Measurements from ENCODE around the gene SMCO1.
"Not testable (repeated sequence)": the region's sequence is repeated elsewhere in the genome, so short reads cannot be mapped to it uniquely, and the experiment has no call there.

SMCO1 gene

DNA sequence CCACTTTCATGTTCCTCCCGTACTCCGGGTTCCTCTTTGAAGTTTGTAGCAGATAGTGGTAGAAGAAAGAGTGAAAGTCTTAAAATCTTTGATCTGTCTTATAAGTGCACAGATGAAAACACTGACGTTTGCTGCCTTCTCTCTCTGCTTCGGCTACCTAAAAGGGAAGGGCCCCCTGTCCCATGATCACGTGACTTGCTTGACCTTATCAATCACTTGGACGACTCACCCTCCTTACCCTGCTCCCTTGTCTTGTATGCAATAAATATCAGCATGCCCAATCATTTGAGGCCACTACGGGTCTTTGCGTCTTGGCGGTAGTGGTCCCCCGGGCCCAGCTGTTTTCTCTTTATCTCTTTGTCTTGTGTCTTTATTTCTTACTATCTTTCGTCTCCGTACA, 6.1 kb upstream of the SMCO1 start:
- not testable (repeated sequence) for DNase-seq (ENCODE audit: low read depth)

DNA sequence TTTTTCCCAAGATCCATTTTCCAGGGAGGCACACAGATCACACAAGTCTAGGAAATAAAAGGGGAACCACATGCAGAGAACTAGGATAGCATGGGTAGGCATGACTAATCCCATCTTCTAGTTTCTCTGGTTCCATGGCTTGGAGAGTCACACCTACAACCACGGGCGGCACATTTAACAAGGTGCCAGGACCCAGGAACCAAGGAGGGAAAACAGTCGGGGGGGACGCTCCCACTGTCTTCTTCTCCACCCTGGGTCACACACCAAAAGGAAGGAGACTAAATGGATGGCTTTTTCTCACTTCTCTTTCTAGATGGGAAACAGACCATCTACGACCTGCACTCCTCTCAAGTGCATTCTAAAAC, 4.6 kb upstream of the SMCO1 start:
- no peak for DNase-seq (ENCODE audit: low read depth)

DNA sequence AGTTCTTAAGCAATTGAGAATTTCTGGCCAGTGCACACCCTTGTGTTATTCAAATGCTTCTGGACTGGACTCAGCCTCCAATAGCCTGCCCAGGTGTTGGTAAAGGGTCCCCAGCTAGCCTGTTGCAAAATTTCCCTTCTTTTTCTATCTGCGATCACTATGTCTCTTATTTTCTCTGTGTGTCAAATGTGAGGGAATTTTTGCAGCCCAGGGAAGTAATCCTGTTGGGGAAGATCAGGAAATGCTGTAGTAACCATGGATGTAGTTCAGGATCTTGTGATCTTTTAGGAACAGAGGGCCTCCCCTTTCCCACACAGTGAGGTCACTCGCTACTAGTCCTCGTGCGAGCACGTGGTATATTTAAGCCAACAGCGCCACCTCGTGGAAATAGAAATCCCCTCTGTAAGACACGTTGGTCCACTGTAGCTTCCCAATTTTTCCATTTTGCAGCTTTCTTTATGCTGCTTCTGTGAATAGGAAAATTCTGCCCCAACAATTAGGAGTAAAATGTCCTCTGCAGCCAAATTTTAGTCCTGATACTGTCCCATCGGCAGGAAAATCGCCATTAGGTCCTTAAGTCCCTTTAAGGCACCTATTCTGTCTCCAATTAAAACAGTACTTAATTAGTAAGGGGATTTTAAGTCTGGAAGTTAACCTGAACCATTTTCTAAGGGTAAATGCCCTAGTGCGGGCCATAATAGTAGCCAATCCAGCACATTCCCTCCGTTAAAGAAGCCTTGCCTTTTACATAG, 4.0 kb upstream of the SMCO1 start:
- DNase-seq (ENCODE audit: low read depth) = no peak

DNA sequence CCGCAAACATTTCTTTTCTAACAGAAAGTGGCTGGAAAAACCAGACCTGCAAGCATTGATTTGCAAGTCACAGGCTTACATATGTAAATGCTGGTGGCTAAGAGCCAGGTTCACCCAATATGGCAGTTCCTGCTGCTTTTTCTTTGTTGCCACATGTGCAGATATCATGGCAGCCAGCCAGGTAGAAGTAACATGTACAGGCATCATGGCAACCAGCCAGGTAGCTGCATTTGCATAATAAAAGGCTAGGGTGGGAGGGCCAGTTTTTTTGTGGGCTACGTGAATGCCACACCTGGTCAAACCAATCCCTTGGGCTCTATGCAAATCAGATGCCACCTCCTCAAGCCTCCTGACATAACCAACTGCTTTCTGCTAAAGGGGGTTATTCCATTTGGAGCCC, 2.8 kb upstream of the SMCO1 start:
- DNase-seq (ENCODE audit: low read depth) = no peak

DNA sequence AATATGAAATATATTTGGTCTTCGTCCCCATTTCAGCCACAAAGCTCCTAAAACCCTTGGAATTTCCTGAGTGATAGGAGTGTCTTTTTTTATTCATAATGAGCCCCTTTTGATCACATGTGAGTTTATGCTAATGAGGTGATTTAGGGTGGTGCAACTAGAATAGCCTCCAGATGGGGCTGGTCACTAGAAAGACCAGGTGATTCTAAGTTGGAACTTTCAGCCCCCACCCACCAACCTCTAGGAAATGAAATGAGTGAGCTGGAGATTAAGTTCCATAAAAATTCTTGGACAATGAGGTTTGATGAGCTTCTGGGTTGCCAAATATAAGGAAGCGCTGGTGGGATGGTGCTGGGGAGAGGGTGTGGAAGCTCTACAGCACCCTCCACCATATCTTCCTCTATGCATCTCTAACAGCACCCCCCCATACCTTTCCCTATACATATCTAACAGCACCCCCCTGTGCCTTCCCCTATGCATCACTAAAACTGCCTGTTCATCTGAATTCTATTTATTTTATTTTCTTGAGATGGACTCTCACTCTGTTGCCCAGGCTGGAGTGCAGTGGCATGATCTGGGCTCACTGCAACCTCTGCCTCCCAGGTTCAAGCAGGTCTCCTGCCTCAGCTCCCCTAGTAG, 2.1 kb upstream of the SMCO1 start:
- DNase-seq (ENCODE audit: low read depth) = no peak

DNA sequence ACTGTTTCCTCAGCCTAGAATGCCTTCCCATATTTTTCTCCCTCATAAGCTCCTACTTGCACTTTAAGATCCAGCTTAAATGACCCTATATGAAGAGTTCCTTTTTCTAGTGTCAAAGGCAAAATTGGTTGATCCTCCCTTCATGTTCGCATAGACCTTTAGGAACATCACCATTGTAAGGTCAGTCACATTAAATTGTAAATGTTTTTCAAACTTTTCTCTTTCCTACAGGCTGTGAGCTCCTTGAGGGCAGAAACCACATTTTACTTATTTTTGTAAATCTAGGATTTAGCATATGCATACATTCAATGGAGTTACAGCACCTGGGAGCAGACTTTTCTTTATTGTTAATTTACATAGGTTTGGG, 813 bp downstream of the SMCO1 start:
- no peak for DNase-seq (ENCODE audit: low read depth)

DNA sequence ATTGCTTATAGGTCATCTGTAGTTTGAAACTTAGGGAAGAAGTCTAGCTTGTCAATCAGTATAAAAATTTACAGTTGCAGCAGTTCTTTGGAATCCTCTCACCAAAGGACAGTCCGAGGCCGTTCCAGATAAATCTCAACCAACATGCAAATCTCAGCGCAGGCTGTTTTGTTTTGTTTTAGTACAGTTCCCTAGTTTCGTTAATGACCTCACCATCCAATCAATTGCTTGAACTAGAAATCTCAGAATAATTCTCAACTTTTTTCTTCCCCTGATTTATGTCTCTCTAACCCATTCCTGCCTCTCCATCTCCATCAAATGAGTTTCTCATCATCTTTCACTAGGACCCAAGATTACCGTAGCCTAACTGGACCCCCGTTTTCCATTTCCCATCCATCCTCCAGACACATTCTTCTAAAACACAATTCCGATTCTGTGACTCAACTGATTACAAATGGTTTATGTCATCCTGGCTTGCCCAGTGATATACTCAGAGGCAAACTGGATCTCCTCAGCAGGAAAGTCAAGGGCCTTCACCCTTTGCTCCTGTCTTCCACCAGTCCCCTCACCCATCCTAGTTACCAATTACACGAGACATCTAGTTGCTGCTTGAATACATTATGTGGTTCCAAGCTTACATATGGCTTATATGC, 1.3 kb downstream of the SMCO1 start:
- no peak for DNase-seq (ENCODE audit: low read depth)

DNA sequence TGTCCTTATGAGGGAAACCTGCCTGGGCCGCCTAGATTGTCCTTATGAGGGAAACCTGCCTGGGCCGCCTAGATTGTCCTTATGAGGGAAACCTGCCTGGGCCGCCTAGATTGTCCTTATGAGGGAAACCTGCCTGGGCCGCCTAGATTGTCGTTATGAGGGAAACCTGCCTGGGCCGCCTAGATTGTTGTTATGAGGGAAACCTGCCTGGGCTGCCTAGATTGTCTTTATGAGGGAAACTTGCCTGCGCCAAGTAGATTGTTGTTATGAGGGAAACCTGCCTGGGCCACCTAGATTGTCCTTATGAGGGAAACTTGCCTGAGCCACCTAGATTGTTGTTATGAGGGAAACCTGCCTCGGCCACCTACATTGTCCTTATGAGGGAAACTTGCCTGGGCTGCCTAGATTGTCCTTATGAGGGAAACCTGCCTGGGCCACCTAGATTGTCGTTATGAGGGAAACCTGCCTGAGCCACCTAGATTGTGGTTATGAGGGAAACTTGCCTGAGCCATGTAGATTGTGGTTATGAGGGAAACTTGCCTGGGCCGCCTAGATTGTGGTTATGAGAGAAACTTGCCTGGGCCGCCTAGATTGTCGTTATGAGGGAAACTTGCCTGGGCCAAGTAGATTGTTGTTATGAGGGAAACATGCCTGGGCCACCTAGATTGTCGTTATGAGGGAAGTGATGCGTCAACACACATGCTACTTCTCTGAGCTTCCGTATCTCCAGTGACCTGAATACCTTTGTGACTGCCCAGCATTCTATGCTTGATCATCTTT, 3.3 kb downstream of the SMCO1 start:
- DNase-seq (ENCODE audit: low read depth) = not testable (repeated sequence)

DNA sequence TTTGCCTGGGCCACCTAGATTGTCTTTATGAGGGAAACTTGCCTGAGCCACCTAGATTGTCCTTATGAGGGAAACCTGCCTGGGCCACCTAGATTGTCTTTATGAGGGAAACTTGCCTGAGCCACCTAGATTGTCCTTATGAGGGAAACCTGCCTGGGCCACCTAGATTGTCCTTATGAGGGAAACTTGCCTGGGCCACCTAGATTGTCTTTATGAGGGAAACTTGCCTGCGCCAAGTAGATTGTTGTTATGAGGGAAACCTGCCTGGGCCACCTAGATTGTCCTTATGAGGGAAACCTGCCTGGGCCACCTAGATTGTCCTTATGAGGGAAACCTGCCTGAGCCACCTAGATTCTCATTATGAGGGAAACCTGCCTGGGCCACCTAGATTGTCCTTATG, 4.0 kb downstream of the SMCO1 start:
- not testable (repeated sequence) for DNase-seq (ENCODE audit: low read depth)

DNA sequence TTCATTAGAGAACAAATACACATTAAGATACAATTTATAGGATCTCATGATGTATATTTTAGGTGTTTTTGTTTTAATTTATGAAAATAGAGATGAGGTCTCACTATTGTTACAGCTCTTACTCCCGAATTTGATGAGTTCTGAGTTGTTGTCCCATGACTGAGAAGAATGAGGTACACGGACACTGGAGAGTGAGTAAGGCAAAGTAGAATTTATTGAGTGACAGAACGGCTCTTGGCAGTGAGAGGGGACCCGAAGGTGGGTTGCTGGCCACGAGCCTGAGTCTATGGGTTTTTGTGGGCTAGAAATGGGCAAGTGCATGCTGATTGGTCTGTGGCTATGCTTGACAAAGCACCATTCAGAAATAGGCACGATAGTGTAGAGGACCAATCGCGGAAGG, 8.5 kb downstream of the SMCO1 start:
- no peak for DNase-seq (ENCODE audit: low read depth)

DNA sequence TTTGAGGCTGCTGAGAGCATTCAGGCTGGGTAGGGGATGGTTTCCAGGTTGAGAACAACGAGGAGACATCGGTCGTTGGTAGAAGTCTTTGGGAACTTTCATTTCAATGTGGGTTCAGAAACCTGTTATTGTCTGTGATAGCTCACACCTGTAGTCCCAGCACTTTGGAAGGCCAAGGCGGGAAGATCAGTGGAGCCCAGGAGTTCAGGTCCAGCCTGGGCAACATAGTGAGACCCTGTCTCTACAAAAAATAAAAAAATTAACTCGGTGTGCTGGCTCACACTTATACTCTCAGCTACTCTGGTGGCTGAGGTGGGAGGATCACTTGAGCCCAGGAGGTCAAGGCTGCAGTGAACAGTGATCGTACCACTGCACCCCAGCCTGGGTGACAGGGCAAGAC, 10.6 kb downstream of the SMCO1 start:
- DNase-seq (ENCODE audit: low read depth) = no peak

DNA sequence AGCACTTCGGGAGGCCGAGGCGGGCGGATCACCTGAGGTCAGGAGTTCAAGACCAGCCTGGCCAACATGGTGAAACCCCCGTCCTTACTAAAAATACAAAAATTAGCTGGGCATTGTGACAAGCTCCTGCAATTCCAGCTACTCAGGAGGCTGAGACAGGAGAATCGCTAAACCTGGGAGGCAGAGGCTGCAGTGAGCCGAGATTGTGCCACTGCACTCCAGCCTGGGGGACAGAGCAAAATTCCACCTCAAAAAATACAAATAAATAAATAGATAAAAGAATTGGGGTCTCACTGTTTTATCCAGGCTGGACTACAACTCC, 11.1 kb downstream of the SMCO1 start:
- not testable (repeated sequence) for DNase-seq (ENCODE audit: low read depth)

DNA sequence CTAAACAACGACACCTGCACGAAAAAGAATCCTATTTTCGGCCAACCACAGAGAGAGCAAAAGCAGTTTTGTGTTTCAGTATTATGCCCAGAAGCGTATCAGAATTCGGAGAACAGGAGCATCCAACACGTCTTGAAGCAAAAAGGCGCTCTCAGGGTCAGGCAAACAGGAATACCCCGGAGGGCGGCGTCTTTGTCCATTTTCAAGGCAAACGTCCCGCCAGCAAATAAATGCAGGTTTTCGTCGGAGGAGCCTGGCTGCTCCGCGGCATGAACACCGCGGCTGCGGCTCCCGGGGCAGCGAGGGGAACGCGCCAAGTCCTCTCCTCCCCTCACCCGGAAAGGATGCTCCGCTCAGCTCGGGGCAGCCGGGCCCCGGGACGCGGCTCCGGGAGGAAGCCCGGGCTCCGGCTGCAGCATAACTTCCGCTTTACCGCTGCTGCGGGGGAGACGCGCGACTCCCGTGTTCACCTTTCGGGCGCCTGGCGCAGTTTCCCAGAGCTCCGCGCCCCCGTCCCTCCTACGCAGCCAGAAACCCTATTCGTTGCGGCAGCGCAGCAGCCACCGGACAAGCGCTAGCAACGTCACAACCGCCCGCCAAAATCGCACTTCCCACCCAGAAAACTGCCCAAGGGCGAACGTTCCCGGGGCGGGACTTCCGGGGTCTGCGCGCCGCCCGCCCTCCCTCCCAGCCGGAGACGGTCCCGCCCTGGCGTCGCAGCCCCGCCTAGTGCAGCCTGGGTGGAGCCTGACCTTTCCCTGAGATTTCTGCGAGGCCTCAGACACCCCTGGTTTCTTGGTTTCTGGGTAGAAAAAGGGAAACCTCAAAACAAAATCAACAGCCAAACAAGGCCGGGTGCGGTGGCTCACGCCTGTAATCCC, 11.7 kb downstream of the SMCO1 start, which contains the start of gene RNF168:
TSS of gene RNF168 (minus strand) at position 573 of the 881 bp plus-strand sequence. CDS start 595 bp downstream, outside the sequence.
- DNase-seq (ENCODE audit: low read depth) = peak; percentile 90

DNA sequence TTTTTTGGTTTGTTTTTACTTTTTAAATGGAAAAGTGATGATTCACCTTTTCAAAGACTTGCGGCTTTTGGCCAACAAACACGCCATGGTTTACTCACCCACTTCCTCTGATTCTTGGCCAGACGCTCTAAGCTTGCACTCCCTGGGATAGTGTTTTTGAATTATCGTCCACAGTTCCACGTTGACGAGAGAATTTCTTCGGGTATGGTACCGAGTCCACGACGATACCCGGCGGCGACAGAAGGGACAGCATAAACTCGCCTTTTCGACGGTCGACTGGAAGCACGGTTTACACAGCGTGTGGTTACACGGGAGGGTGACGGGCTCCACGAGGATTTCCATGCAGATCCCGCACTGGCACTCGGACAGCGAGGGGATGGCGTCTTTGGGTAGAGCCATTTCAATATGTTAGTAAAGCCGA, 12.4 kb downstream of the SMCO1 start:
- peak; percentile 28 for DNase-seq (ENCODE audit: low read depth)

DNA sequence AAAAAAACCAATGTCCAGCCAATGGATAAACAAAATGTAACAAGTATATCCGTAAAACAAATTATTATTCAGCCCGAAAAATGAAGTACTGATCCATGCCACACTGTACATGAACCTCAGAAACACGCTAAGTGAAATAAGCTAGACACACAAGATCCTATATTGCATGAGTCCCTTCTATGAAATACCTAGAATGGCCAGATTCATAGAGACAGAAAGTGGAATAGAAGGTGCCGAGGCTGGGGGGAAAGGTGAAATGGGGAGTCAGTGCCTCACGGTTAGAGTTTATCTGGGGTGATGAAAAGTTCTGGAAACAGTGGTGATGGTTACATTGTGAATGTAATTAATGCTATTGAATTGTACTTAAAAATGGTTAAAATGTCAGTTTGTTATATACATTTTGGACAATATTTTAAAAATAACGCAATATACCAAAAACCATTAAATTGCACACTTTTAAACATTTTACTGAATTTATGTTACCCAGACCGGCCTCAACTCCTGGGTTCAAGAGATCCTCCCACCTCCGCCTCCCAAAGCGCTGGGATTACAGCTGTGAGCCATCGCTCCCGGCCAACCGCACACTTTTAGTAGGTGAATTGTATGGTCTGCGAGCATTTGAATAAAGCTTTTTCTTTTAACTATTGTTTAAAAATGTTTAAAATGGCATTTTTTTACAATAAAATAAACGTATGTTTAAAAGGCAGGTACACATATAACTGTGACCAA, 13.7 kb downstream of the SMCO1 start:
- DNase-seq (ENCODE audit: low read depth) = no peak

DNA sequence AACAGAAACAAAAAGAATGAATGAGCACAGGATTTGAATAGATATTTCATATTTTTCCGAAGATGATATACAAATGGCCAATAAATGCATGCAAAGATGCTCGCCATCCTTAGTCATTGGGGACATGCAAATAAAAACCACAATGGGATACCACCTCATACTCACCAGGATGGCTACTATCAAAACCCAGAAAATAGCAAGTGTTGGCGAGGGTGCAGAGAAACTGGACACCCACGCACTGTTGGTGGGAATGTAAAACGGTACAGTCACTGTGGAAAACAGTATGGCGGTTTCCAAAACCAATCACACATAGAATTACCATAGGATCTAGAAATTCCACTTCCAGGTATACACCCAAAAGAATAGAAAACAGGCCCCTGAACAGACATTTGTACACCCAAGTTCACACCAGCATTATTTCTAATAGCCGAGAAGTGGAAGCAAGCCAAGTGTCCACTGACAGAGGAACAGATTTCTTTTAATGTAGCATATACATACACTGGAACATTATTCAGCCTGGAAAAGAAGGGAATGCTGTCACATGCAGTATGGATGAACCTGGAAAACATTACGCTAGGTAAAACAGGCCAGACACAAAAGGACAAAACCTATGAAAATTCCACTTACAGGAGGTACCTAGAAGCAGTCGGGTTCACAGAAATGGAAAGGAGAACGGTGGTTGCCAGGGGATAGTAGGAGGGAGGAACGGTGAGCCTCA, 15.2 kb downstream of the SMCO1 start:
- no peak for DNase-seq (ENCODE audit: low read depth)

DNA sequence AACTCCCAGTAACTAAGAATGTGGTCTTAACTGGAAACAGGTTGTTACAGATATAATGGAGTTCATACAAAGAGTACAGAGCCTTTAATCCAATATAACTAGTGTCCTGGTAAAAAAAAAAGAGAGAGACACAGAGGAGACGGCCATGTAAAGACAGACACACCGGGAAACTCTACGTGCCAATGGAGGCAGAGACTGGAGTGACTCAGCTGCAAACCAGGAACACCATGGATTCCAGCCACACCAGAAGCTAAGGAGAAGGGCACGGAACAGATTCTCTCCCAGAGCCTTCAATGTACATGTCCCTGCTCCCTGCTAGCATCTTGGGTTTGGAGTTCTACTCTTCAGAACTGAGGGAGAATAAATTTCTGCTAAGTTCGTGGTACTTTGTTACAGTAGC, 16.1 kb downstream of the SMCO1 start:
- DNase-seq (ENCODE audit: low read depth) = no peak

DNA sequence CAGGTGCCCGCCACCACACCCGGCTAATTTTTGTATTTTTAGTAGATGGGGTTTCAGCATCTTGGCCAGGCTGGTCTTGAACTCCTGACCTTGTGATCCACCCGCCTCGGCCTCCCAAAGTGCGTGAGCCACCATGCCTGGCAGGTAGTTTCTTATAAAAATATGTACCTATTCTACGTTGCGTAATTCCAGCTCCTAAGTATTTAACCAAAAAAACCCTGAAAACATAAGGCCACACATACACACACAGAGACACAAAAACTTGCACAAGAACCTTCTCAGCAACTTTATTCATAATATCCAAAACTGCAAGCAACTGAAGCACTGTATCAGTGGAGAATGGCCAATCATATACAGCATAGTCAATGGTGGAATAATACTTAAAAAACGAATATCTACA, 16.8 kb downstream of the SMCO1 start:
- DNase-seq (ENCODE audit: low read depth) = no peak

DNA sequence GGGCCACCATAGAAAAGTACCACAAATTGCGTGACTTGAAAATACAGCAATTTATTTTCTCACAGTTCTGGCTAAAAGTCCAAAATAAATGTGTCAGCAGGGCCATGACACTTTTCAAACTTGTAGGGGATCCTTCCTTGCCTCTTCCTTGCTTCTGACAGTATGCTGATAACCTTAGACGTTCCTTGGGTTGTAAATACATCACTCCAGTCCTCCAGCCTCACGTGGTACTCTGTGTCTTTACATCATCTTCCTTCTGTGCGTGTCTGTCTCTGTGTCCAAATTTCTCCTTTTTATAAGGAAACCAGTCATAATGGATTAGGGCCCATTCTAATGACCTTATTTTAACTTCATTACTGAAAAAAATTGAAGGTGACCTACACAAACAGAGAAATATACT, 19.0 kb downstream of the SMCO1 start:
- no peak for DNase-seq (ENCODE audit: low read depth)

DNA sequence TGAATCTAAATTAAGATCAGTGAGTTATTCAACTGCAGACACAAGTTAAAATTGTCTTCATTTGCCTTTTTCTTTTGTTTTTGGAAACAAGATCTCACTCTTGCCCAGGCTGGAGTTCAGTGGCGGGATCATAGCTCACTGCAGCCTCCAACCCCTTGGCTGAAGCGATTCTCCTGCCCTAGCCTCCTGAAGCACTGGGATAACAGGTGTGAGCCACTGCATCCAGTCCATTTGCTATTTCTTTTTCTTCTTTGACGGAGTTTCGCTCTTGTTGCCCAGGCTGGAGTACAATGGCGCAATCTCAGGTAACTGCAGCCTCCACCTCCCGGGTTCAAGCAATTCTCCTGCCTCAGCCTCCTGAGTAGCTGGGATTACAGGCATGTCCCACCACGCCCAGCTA, 21.9 kb downstream of the SMCO1 start:
- DNase-seq (ENCODE audit: low read depth) = no peak
